Epithelial cell of proximal tubule (primary cell): ENCODE measurements around the gene FAM81A. TPM values are rescaled to one million over a fixed set of nuclear protein-coding genes. Genes with fewer than 3 reads are reported as not detected.

Experiments
- DNase-seq: peaks from one replicate; pipeline ENCODE4 v3.0.0-alpha.2; 2011; ENCODE audit warnings: low read depth
- H3K4me3 ChIP-seq: 2 replicates; pipeline ENCODE4 v1.5.1; 2011; ENCODE audit warnings: low read depth, mild to moderate bottlenecking, low read length
- total RNA-seq: library from RNA; depleted of rRNA; stranded (reverse); fragments of >200 nt; gene quantifications from 2 replicates; pipeline ENCODE4 v1.2.3, GENCODE V29; 2015
- TF ChIP-seq, protein P1 (sequence below): conservative IDR thresholded peaks from 2 replicates; pipeline ENCODE4 v1.5.1; 2012; ENCODE audit warnings: low read depth, mild to moderate bottlenecking, low read length

Gene FAM81A
- total RNA-seq, 1 donor from 2014 or later, result 5.2 TPM

DNA sequence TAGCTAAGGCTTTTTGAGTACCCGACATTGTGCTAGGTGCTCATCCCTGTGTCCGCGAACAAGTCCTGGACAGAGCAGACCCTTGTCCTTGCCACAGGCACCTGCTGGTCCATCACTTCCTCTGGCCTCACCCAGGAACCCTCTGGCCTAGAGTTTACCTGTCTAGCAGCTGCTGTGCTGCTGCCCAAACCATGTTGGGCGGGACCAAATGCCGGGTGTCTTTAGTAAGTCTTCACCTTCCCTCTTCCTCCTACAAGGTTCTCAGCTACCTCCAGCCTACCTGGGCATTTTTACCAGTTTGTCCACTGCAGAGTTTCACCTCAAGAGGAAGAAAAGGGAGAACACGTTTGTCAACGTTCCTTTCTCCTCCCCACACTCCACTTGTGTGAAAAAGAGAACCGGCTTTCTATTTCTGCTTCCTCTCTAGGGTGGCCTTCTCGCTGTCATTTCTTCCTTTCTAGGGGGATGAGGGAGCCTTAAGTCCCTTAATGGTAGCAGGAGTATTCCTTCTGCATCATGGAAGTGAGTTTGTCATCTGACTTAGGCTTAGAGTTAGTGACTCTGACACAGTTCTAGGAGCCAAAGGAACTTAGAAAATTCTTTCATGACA is 93.2 kb downstream of the FAM81A start:
- DNase-seq, result no peak
- H3K4me3 ChIP-seq, result no peak overlapping the region
- TF ChIP-seq, protein P1, sequence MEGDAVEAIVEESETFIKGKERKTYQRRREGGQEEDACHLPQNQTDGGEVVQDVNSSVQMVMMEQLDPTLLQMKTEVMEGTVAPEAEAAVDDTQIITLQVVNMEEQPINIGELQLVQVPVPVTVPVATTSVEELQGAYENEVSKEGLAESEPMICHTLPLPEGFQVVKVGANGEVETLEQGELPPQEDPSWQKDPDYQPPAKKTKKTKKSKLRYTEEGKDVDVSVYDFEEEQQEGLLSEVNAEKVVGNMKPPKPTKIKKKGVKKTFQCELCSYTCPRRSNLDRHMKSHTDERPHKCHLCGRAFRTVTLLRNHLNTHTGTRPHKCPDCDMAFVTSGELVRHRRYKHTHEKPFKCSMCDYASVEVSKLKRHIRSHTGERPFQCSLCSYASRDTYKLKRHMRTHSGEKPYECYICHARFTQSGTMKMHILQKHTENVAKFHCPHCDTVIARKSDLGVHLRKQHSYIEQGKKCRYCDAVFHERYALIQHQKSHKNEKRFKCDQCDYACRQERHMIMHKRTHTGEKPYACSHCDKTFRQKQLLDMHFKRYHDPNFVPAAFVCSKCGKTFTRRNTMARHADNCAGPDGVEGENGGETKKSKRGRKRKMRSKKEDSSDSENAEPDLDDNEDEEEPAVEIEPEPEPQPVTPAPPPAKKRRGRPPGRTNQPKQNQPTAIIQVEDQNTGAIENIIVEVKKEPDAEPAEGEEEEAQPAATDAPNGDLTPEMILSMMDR, result no peak

DNA sequence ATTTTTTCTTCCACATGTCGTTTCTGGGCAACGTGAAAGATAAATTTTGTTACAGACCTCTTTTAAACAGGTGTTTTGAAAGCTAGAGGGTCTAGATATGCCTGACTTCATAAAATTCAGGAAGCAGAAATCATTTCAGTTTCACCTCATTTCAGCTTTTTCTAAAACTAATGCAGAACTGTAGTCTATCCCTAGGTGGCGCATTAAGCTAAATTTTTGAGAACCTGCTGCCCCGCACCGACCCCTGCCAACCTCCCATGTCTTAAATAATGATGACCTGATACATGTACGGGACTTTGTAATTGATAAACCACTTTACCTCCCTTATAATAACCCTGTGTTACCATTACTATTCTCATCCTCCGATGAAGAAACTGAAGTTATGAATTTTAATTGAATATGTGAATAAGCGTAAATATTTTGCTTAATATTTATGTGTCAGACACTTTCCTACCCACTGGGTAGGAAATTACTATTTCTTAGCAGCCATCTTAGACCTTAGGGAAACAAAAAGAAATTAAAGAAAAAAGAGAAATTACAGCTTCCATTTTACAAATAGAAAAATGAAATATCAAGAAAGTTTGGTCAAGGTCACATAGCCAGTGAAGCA is 94.9 kb downstream of the FAM81A start:
- no peak overlapping the region for H3K4me3 ChIP-seq
- DNase-seq, result no peak
- TF ChIP-seq, protein P1, result peak; percentile 82

DNA sequence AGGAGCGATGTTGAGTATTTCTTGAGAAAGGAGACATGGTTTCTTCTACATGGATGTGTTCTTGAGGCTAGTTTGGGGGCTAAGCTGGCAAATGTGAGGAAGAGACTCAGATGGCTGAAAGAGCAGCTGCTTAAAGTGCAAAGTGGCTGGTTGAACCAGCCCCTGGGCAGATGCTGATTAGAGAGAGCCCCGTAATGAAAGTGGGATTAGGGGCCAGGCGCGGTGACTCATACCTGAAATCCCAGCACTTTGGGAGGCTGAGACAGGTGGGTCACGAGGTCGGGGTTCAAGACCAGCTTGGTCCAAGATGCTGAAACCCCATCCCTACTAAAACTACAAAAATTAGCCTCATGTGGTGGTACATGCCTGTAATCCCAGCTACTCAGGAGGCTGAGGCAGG is 98.6 kb downstream of the FAM81A start:
- no peak for DNase-seq
- TF ChIP-seq, protein P1, result no peak
- H3K4me3 ChIP-seq, result no peak overlapping the region

DNA sequence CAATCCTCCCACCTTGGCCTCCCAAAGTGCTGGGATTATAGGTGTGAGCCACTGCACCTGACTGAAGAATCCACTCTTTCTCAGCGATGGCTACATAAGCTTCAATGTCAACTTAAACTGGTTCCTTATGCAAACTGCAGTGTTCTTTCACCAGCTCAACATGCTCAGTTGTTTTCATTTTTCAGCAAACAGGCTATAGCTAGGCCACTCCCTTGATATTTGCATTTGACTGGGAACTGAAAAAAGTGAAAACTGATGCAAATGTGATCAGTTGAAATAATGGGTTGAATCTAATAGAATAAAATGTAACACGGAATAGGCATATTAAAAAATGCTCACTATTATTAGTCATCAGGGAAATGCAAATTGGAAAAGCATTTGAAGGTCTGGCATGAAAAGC is 99.4 kb downstream of the FAM81A start:
- no peak overlapping the region for H3K4me3 ChIP-seq
- TF ChIP-seq, protein P1, result no peak
- no peak for DNase-seq

DNA sequence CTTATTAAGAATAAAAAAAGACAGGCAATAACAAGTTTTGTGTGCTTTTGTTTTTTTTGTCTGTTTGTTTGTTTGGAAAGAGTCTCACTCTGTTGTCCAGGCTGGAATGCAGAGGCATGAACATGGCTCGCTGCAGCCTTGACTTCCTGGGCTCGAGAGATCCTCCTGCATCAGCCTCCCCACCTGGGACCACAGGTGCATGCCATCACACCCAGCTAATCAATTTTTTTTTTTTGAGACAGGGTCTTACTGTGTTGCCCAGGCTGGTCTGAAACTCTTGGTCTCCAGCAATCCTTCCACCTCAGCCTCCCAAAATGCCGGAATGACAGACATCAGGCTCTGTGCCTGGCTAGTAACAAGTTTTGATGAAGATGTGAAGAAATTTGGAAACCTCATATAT is 100.5 kb downstream of the FAM81A start:
- no peak for DNase-seq
- H3K4me3 ChIP-seq, result no peak overlapping the region
- TF ChIP-seq, protein P1, result no peak

DNA sequence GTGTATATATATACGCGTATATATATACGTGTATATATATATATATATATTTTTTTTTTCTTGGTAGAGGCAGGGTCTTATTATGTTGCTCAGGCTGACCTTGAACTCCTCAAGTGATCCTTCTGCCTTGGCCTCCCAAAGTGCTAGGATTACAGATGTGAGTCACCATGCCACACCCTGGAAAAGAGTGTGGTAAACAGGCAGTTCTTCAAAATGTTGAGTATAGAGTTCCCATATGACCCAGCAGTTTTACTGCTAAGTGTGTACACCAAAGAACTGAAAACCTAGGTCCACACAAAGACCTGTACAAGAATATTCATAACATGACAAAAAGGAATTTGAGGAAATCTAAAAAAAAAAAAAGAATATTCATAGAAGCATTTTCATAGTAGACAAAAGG is 101.8 kb downstream of the FAM81A start:
- no peak for DNase-seq
- no peak overlapping the region for H3K4me3 ChIP-seq
- TF ChIP-seq, protein P1, result no peak

DNA sequence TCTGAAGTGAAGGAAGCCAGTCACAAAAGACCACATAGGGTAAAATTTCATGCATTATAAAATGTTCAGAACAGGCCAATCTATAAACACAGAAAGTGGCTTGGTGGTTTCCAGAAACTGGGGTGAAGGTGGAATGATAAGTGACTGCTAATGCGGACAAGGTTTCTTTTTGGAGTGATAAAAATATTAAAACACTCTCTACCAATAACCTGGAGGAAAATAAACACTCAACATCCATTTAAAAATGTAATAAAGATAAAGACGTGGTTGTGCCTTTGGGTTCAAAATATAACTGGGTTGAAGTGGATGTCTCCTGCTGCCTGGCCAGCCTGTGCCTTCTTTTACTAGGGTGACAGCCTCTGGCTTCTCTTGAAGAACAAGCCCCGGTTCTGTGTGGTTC is 102.7 kb downstream of the FAM81A start:
- DNase-seq, result no peak
- H3K4me3 ChIP-seq, result no peak overlapping the region
- TF ChIP-seq, protein P1, result no peak
